Activated T-cell treated with anti-CD3 and anti-CD28 coated beads, Interleukin-2, amount 50 U/mL, for 72 hours (primary cell): ENCODE results near the gene FAM53B. TPM values are rescaled to one million over a fixed set of nuclear protein-coding genes. Genes with fewer than 3 reads are reported as not detected.

Experiments
- ATAC-seq, 2 donors: fragments of 150-1000 bp; cut with Tn5 transposase; replicated peaks in 1 of 2; 2 replicates each; pipeline ENCODE4 v1.10.0; 2021; ENCODE audit warnings: moderate library complexity in 2 of 2, mild to moderate bottlenecking in 1 of 2
- DNase-seq, 2 donors: peaks; one replicate each; pipeline ENCODE4 v3.0.0; 2021 to 2022; ENCODE audit warnings: mixed read lengths in 1 of 2
- H3K27ac Mint-ChIP-seq: one replicate; pipeline ENCODE4 v1.8.0; 2022; ENCODE audit warnings: mild to moderate bottlenecking, moderate library complexity, mixed read lengths
- H3K27me3 Mint-ChIP-seq: one replicate; pipeline ENCODE4 v1.8.0; 2022; ENCODE audit warnings: low read depth, mixed read lengths
- H3K36me3 Mint-ChIP-seq, 2 donors: one replicate each; pipeline ENCODE4 v1.8.0; 2022; ENCODE audit warnings: mixed read lengths in 2 of 2, mild to moderate bottlenecking in 1 of 2; ENCODE audit not compliant: insufficient read depth in 2 of 2
- H3K4me1 Mint-ChIP-seq: one replicate; pipeline ENCODE4 v1.8.0; 2022; ENCODE audit warnings: low read depth, mixed read lengths
- H3K4me3 Mint-ChIP-seq, 2 donors: one replicate each; pipeline ENCODE4 v1.8.0; 2022; ENCODE audit warnings: mild to moderate bottlenecking in 2 of 2, mixed read lengths in 2 of 2, moderate library complexity in 2 of 2
- H3K9me3 Mint-ChIP-seq, 2 donors: one replicate each; pipeline ENCODE4 v1.8.0; 2022; ENCODE audit warnings: mixed read lengths in 2 of 2
- total RNA-seq, 2 donors: library from RNA; stranded (reverse); gene quantifications; one replicate each; pipeline ENCODE4 v1.2.3, GENCODE V29; 2022

The FAM53B gene
- total RNA-seq, 2 donors from 2014 or later: 30.0 to 37.7 TPM

GRCh38 chr10:124699471-124700292 lies 44.5 kb downstream of the FAM53B start:
- Mint-ChIP-seq H3K9me3 (no peaks in the 10 kb centered on the region), H3K4me1 (peaks cover 99% of the 10 kb centered on the region), H3K27me3 (no peaks in the 10 kb centered on the region), H3K36me3 (peaks cover 10 to 19% of the 10 kb centered on the region in 2 donors), H3K4me3 (no peak overlapping the region), H3K27ac (peak overlapping the region; percentile 73)
- DNase-seq (no peak), ATAC-seq (no peak)

GRCh38 chr10:124698545-124699469 lies 45.4 kb downstream of the FAM53B start:
- H3K36me3 Mint-ChIP-seq: peaks cover 8 to 20% of the 10 kb centered on the region in 2 donors
- peaks cover 99% of the 10 kb centered on the region for H3K4me1 Mint-ChIP-seq
- H3K27me3 Mint-ChIP-seq: no peaks in the 10 kb centered on the region

GRCh38 chr10:124697837-124698544 lies 46.2 kb downstream of the FAM53B start:
- peak; percentile 43 to 55 for ATAC-seq
- Mint-ChIP-seq H3K4me1 (peaks cover 99% of the 10 kb centered on the region), H3K27me3 (no peaks in the 10 kb centered on the region), H3K9me3 (no peaks in the 10 kb centered on the region), H3K4me3 (peak overlapping the region; percentile 80 to 87), H3K27ac (peak overlapping the region; percentile 92), H3K36me3 (peaks cover 11 to 17% of the 10 kb centered on the region in 2 donors)
- DNase-seq: peak; percentile 59 to 68

More at GRCh38 chr10:124698545-124699469, 45.4 kb downstream of the FAM53B start:
- Mint-ChIP-seq H3K4me3 (peak overlapping the region; percentile 56 to 80), H3K27ac (peak overlapping the region; percentile 92), H3K9me3 (no peaks in the 10 kb centered on the region)
- ATAC-seq (no peak), DNase-seq (no peak)

- ATAC-seq: no peak
- H3K27ac Mint-ChIP-seq: peak overlapping the region; percentile 92
- peaks cover 11 to 16% of the 10 kb centered on the region in 2 donors for H3K36me3 Mint-ChIP-seq
- H3K27me3 Mint-ChIP-seq: no peaks in the 10 kb centered on the region
- peak overlapping the region; percentile 80 to 87 for H3K4me3 Mint-ChIP-seq
- peaks cover 94% of the 10 kb centered on the region for H3K4me1 Mint-ChIP-seq
- no peak for DNase-seq
- no peaks in the 10 kb centered on the region for H3K9me3 Mint-ChIP-seq
Measured at GRCh38 chr10:124697443-124697836, 46.7 kb downstream of the FAM53B start.

GRCh38 chr10:124696446-124697392 lies 47.5 kb downstream of the FAM53B start:
- Mint-ChIP-seq H3K4me1 (peaks cover 91% of the 10 kb centered on the region), H3K4me3 (peak overlapping the region; percentile 80 to 87), H3K9me3 (no peaks in the 10 kb centered on the region), H3K27ac (peak overlapping the region; percentile 92), H3K27me3 (no peaks in the 10 kb centered on the region), H3K36me3 (peaks cover 8 to 17% of the 10 kb centered on the region in 2 donors)
- DNase-seq (peak; percentile 45 to 52), ATAC-seq (peak; percentile 59 to 71)

GRCh38 chr10:124695259-124695658 lies 48.9 kb downstream of the FAM53B start:
- ATAC-seq (no peak), DNase-seq (no peak)
- peaks cover 91% of the 10 kb centered on the region for H3K4me1 Mint-ChIP-seq
- H3K4me3 Mint-ChIP-seq: peak overlapping the region; percentile 80 to 87
- peak overlapping the region; percentile 92 for H3K27ac Mint-ChIP-seq
- no peaks in the 10 kb centered on the region for H3K27me3 Mint-ChIP-seq
- H3K36me3 Mint-ChIP-seq: peaks cover 10 to 17% of the 10 kb centered on the region in 2 donors
- no peaks in the 10 kb centered on the region for H3K9me3 Mint-ChIP-seq

- DNase-seq (no peak), ATAC-seq (peak in 1 of 2 donors; percentile 2)
- Mint-ChIP-seq H3K36me3 (peaks cover 10 to 20% of the 10 kb centered on the region in 2 donors), H3K9me3 (no peaks in the 10 kb centered on the region), H3K27ac (peak overlapping the region; percentile 92), H3K4me3 (peak overlapping the region; percentile 80 to 87), H3K4me1 (peaks cover 91% of the 10 kb centered on the region), H3K27me3 (no peaks in the 10 kb centered on the region)
Measured at GRCh38 chr10:124694481-124695220, 49.5 kb downstream of the FAM53B start.

GRCh38 chr10:124693801-124694416 lies 50.3 kb downstream of the FAM53B start:
- Mint-ChIP-seq H3K27me3 (no peaks in the 10 kb centered on the region), H3K9me3 (no peaks in the 10 kb centered on the region), H3K4me3 (peak overlapping the region; percentile 38 to 39), H3K27ac (peak overlapping the region; percentile 26), H3K4me1 (peaks cover 91% of the 10 kb centered on the region), H3K36me3 (peaks cover 12 to 23% of the 10 kb centered on the region in 2 donors)
- peak in 1 of 2 donors; percentile 16 for ATAC-seq
- DNase-seq: no peak

GRCh38 chr10:124693396-124693795 lies 50.8 kb downstream of the FAM53B start:
- Mint-ChIP-seq H3K4me1 (peaks cover 91% of the 10 kb centered on the region), H3K4me3 (peak overlapping the region; percentile 35 to 38), H3K27ac (no peak overlapping the region), H3K27me3 (no peaks in the 10 kb centered on the region), H3K36me3 (peaks cover 12 to 23% of the 10 kb centered on the region in 2 donors), H3K9me3 (no peaks in the 10 kb centered on the region)
- no peak for ATAC-seq
- DNase-seq: no peak

GRCh38 chr10:124692100-124692446 lies 52.1 kb downstream of the FAM53B start:
- H3K4me1 Mint-ChIP-seq: peaks cover 91% of the 10 kb centered on the region
- no peak for ATAC-seq
- H3K36me3 Mint-ChIP-seq: peaks cover 15 to 23% of the 10 kb centered on the region in 2 donors

More at GRCh38 chr10:124692100-124692446, 52.1 kb downstream of the FAM53B start:
- Mint-ChIP-seq H3K4me3 (no peak overlapping the region), H3K27ac (no peak overlapping the region), H3K27me3 (no peaks in the 10 kb centered on the region), H3K9me3 (no peaks in the 10 kb centered on the region)
- no peak for DNase-seq
